Measurements from ENCODE around the gene MMP3.
"Not testable (repeated sequence)": the region's sequence is repeated elsewhere in the genome, so short reads cannot be mapped to it uniquely, and the experiment has no call there.

Gene MMP3

GRCh38 chr11:102878595-102878994 lies 35.2 kb upstream of the MMP3 start:
- Histone ChIP-seq H3K36me3 (ENCODE audit: control insufficient read depth, insufficient read depth, low read length) (no peaks in the 10 kb centered on the region), H3K23ac (ENCODE audit: low read length) (no peak overlapping the region), H3K79me2 (ENCODE audit: control insufficient read depth, insufficient read depth, low read length) (no peaks in the 10 kb centered on the region), H3K27ac (ENCODE audit: low read depth, low read length) (no peak overlapping the region), H3K4ac (ENCODE audit: low read depth, low read length) (no peak overlapping the region), H3K9ac (ENCODE audit: low read length) (no peak overlapping the region), H4K8ac (ENCODE audit: low read depth, low read length) (no peak overlapping the region), H3K27me3 (ENCODE audit: insufficient read depth, low read length, poor library complexity) (no peaks in the 10 kb centered on the region), H2BK5ac (ENCODE audit: low read length) (no peak overlapping the region), H4K5ac (ENCODE audit: low read length) (no peak overlapping the region), H3K18ac (ENCODE audit: low read length) (no peak overlapping the region), H3K4me1 (ENCODE audit: control insufficient read depth, low read depth, low read length) (no peaks in the 10 kb centered on the region), H3K4me3 (ENCODE audit: low read length) (no peak overlapping the region), H3K79me1 (ENCODE audit: low read length) (no peaks in the 10 kb centered on the region), H2AK5ac (ENCODE audit: low read length) (no peak overlapping the region), H2BK15ac (replicated peaks; ENCODE audit: low read depth) (no peak overlapping the region), H3K56ac (ENCODE audit: low read length) (no peak overlapping the region), H3K4me2 (ENCODE audit: low read length) (no peak overlapping the region), H2BK120ac (ENCODE audit: low read depth, low read length) (no peak overlapping the region)
- no peak for DNase-seq
- WGBS (ENCODE audit: extremely low coverage, insufficient coverage, low lambda C conversion rate): no CpG with 5 or more reads among the region's 2 CpGs

GRCh38 chr11:102874852-102875251 lies 31.4 kb upstream of the MMP3 start, which contains the start of gene MMP12:
TSS of gene MMP12 (minus strand) at chr11:102874982. CDS start at chr11:102874937, 45 bp downstream.
- no CpG with 5 or more reads among the region's 4 CpGs for WGBS (ENCODE audit: extremely low coverage, insufficient coverage, low lambda C conversion rate)
- no peak within 1 kb of the TSS for H3K9ac ChIP-seq (ENCODE audit: low read length)
- no peak within 1 kb of the TSS for H3K4ac ChIP-seq (ENCODE audit: low read depth, low read length)
- no peak within 1 kb of the TSS for H3K56ac ChIP-seq (ENCODE audit: low read length)
- H2BK5ac ChIP-seq (ENCODE audit: low read length): no peak within 1 kb of the TSS
- H3K4me1 ChIP-seq (ENCODE audit: control insufficient read depth, low read depth, low read length): no peaks in the 10 kb centered on the region
- H4K5ac ChIP-seq (ENCODE audit: low read length): no peak within 1 kb of the TSS
- H3K27me3 ChIP-seq (ENCODE audit: insufficient read depth, low read length, poor library complexity): no peaks in the 10 kb centered on the region
- H3K4me2 ChIP-seq (ENCODE audit: low read length): no peak within 1 kb of the TSS
- no peak within 1 kb of the TSS for H2BK120ac ChIP-seq (ENCODE audit: low read depth, low read length)
- no peaks in the 10 kb centered on the region for H3K79me2 ChIP-seq (ENCODE audit: control insufficient read depth, insufficient read depth, low read length)
- no peak for DNase-seq
- H4K8ac ChIP-seq (ENCODE audit: low read depth, low read length): no peak within 1 kb of the TSS
- H2BK15ac ChIP-seq (replicated peaks; ENCODE audit: low read depth): no peak within 1 kb of the TSS
- H3K79me1 ChIP-seq (ENCODE audit: low read length): no peaks in the 10 kb centered on the region
- no peak within 1 kb of the TSS for H3K23ac ChIP-seq (ENCODE audit: low read length)
- H2AK5ac ChIP-seq (ENCODE audit: low read length): no peak within 1 kb of the TSS
- H3K27ac ChIP-seq (ENCODE audit: low read depth, low read length): no peak within 1 kb of the TSS
- H3K18ac ChIP-seq (ENCODE audit: low read length): no peak within 1 kb of the TSS
- H3K4me3 ChIP-seq (ENCODE audit: low read length): no peak within 1 kb of the TSS
- H3K36me3 ChIP-seq (ENCODE audit: control insufficient read depth, insufficient read depth, low read length): no peaks in the 10 kb centered on the region

GRCh38 chr11:102869354-102869964 lies 26.1 kb upstream of the MMP3 start:
- not testable (repeated sequence) for H2BK15ac ChIP-seq (replicated peaks; ENCODE audit: low read depth); H3K23ac ChIP-seq (ENCODE audit: low read length); H3K56ac ChIP-seq (ENCODE audit: low read length); H2AK5ac ChIP-seq (ENCODE audit: low read length); H4K8ac ChIP-seq (ENCODE audit: low read depth, low read length); H3K79me2 ChIP-seq (ENCODE audit: control insufficient read depth, insufficient read depth, low read length); H3K4me3 ChIP-seq (ENCODE audit: low read length); H3K27me3 ChIP-seq (ENCODE audit: insufficient read depth, low read length, poor library complexity); H3K36me3 ChIP-seq (ENCODE audit: control insufficient read depth, insufficient read depth, low read length); H3K27ac ChIP-seq (ENCODE audit: low read depth, low read length); H3K18ac ChIP-seq (ENCODE audit: low read length); H4K5ac ChIP-seq (ENCODE audit: low read length); H3K4ac ChIP-seq (ENCODE audit: low read depth, low read length); DNase-seq; H3K79me1 ChIP-seq (ENCODE audit: low read length); H3K4me1 ChIP-seq (ENCODE audit: control insufficient read depth, low read depth, low read length); H2BK5ac ChIP-seq (ENCODE audit: low read length); H3K4me2 ChIP-seq (ENCODE audit: low read length); H3K9ac ChIP-seq (ENCODE audit: low read length); H2BK120ac ChIP-seq (ENCODE audit: low read depth, low read length)
- WGBS (ENCODE audit: extremely low coverage, insufficient coverage, low lambda C conversion rate): no CpG with 5 or more reads among the region's 8 CpGs

- Histone ChIP-seq H2BK5ac (ENCODE audit: low read length) (no peak overlapping the region), H3K36me3 (ENCODE audit: control insufficient read depth, insufficient read depth, low read length) (no peaks in the 10 kb centered on the region), H3K4ac (ENCODE audit: low read depth, low read length) (no peak overlapping the region), H4K8ac (ENCODE audit: low read depth, low read length) (no peak overlapping the region), H3K79me1 (ENCODE audit: low read length) (no peaks in the 10 kb centered on the region), H3K4me2 (ENCODE audit: low read length) (no peak overlapping the region), H4K5ac (ENCODE audit: low read length) (no peak overlapping the region), H3K27ac (ENCODE audit: low read depth, low read length) (no peak overlapping the region), H3K9ac (ENCODE audit: low read length) (no peak overlapping the region), H3K79me2 (ENCODE audit: control insufficient read depth, insufficient read depth, low read length) (no peaks in the 10 kb centered on the region), H3K18ac (ENCODE audit: low read length) (no peak overlapping the region), H3K4me3 (ENCODE audit: low read length) (no peak overlapping the region), H3K27me3 (ENCODE audit: insufficient read depth, low read length, poor library complexity) (no peaks in the 10 kb centered on the region), H2BK120ac (ENCODE audit: low read depth, low read length) (no peak overlapping the region), H2AK5ac (ENCODE audit: low read length) (no peak overlapping the region), H3K4me1 (ENCODE audit: control insufficient read depth, low read depth, low read length) (no peaks in the 10 kb centered on the region), H2BK15ac (replicated peaks; ENCODE audit: low read depth) (no peak overlapping the region), H3K56ac (ENCODE audit: low read length) (no peak overlapping the region), H3K23ac (ENCODE audit: low read length) (no peak overlapping the region)
- DNase-seq: no peak
- WGBS (ENCODE audit: extremely low coverage, insufficient coverage, low lambda C conversion rate): no CpG with 5 or more reads among the region's 3 CpGs
Measured at GRCh38 chr11:102868339-102868738, 24.9 kb upstream of the MMP3 start.

GRCh38 chr11:102864724-102865123 lies 21.3 kb upstream of the MMP3 start:
- no peak overlapping the region for H3K18ac ChIP-seq (ENCODE audit: low read length)
- H3K79me2 ChIP-seq (ENCODE audit: control insufficient read depth, insufficient read depth, low read length): no peaks in the 10 kb centered on the region
- no peak overlapping the region for H2BK5ac ChIP-seq (ENCODE audit: low read length)
- H3K27ac ChIP-seq (ENCODE audit: low read depth, low read length): no peak overlapping the region
- no peak for DNase-seq
- no peak overlapping the region for H3K4me2 ChIP-seq (ENCODE audit: low read length)
- H3K4me1 ChIP-seq (ENCODE audit: control insufficient read depth, low read depth, low read length): no peaks in the 10 kb centered on the region
- no peak overlapping the region for H2BK120ac ChIP-seq (ENCODE audit: low read depth, low read length)
- H2BK15ac ChIP-seq (replicated peaks; ENCODE audit: low read depth): no peak overlapping the region
- WGBS (ENCODE audit: extremely low coverage, insufficient coverage, low lambda C conversion rate): no CpG with 5 or more reads among the region's 1 CpG
- H4K8ac ChIP-seq (ENCODE audit: low read depth, low read length): no peak overlapping the region
- no peak overlapping the region for H3K4me3 ChIP-seq (ENCODE audit: low read length)
- H2AK5ac ChIP-seq (ENCODE audit: low read length): no peak overlapping the region
- H3K9ac ChIP-seq (ENCODE audit: low read length): no peak overlapping the region
- no peak overlapping the region for H4K5ac ChIP-seq (ENCODE audit: low read length)
- H3K23ac ChIP-seq (ENCODE audit: low read length): no peak overlapping the region
- H3K56ac ChIP-seq (ENCODE audit: low read length): no peak overlapping the region
- H3K36me3 ChIP-seq (ENCODE audit: control insufficient read depth, insufficient read depth, low read length): no peaks in the 10 kb centered on the region
- H3K4ac ChIP-seq (ENCODE audit: low read depth, low read length): no peak overlapping the region
- H3K79me1 ChIP-seq (ENCODE audit: low read length): no peaks in the 10 kb centered on the region
- H3K27me3 ChIP-seq (ENCODE audit: insufficient read depth, low read length, poor library complexity): no peaks in the 10 kb centered on the region

GRCh38 chr11:102853956-102854355 lies 10.5 kb upstream of the MMP3 start:
- Histone ChIP-seq H2AK5ac (ENCODE audit: low read length) (no peak overlapping the region), H2BK15ac (replicated peaks; ENCODE audit: low read depth) (no peak overlapping the region), H3K4me2 (ENCODE audit: low read length) (no peak overlapping the region), H3K18ac (ENCODE audit: low read length) (no peak overlapping the region), H4K8ac (ENCODE audit: low read depth, low read length) (no peak overlapping the region), H3K27ac (ENCODE audit: low read depth, low read length) (no peak overlapping the region), H2BK5ac (ENCODE audit: low read length) (no peak overlapping the region), H3K27me3 (ENCODE audit: insufficient read depth, low read length, poor library complexity) (no peaks in the 10 kb centered on the region), H3K79me2 (ENCODE audit: control insufficient read depth, insufficient read depth, low read length) (no peaks in the 10 kb centered on the region), H3K23ac (ENCODE audit: low read length) (no peak overlapping the region), H4K5ac (ENCODE audit: low read length) (no peak overlapping the region), H2BK120ac (ENCODE audit: low read depth, low read length) (no peak overlapping the region), H3K9ac (ENCODE audit: low read length) (no peak overlapping the region), H3K36me3 (ENCODE audit: control insufficient read depth, insufficient read depth, low read length) (no peaks in the 10 kb centered on the region), H3K79me1 (ENCODE audit: low read length) (no peaks in the 10 kb centered on the region), H3K4me3 (ENCODE audit: low read length) (no peak overlapping the region), H3K56ac (ENCODE audit: low read length) (no peak overlapping the region), H3K4me1 (ENCODE audit: control insufficient read depth, low read depth, low read length) (no peaks in the 10 kb centered on the region), H3K4ac (ENCODE audit: low read depth, low read length) (no peak overlapping the region)
- WGBS (ENCODE audit: extremely low coverage, insufficient coverage, low lambda C conversion rate): no CpG with 5 or more reads among the region's 2 CpGs
- DNase-seq: no peak

All from mesendoderm (in vitro differentiated cells).